Stimulated activated CD4-positive, alpha-beta T cell treated with anti-CD3 and anti-CD28 coated beads, Interleukin-4, amount 100 ng/mL, for 48 hours (primary cell): ENCODE data around the gene ACOT9.
"Not testable (repeated sequence)": the region's sequence is repeated elsewhere in the genome, so short reads cannot be mapped to it uniquely, and the experiment has no call there.

Experiments used
- DNase-seq, 2 donors: peaks; one replicate each; pipeline ENCODE4 v3.0.0-alpha.2; 2020; ENCODE audit warnings: low read depth in 2 of 2

ACOT9 gene

DNA sequence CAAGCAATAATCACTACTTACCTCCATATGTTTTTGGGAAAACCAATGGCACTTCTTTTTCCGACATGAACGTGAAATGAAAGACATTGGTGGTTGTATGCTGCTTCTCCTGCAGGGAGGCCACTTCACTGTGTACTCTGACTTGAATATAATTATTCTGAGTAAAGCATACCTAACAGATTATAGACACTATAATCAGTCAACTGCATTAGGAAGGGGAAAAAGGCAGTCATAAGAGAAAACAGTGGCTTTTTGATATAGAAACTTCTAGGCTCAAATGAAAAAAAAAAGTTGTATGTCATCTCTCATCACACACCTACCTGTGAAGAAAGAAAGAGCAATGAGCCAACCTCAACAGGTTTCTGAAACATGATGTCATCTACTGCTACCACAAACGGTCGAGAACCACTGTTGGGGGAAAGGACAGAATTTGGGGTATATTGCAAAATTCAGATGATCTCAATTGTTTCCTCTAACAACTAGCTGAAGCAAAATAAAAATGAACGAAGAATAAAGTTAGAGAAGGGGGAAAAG lies 38.3 kb downstream of the ACOT9 start:
- DNase-seq = no peak

DNA sequence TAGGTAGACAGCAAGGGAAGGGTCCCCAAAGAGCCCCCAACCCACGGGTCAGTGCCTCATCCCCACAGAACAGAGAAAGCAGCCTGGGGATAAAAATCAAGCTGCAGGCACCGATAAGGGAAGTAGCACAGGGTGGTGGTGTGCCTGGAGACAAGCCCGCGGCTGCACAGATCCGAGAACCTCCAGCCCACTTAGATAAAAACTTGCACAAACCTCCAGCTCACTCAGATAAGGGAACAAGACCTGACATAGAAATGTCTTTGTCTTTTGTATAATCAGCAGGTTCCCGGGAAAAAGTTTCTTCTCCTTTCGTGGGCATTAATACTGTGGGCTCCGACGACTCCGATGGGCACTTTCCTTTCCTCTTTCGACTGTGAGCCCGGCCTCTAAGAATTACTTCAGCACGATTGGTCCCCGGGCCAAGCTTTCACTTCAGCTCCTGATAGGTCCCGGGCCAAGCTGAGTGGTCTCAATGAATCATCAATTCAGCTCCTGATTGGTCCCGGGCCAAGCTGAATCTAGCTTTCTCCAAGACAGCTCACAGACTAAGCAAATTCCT lies 43.4 kb downstream of the ACOT9 start:
- DNase-seq = no peak

DNA sequence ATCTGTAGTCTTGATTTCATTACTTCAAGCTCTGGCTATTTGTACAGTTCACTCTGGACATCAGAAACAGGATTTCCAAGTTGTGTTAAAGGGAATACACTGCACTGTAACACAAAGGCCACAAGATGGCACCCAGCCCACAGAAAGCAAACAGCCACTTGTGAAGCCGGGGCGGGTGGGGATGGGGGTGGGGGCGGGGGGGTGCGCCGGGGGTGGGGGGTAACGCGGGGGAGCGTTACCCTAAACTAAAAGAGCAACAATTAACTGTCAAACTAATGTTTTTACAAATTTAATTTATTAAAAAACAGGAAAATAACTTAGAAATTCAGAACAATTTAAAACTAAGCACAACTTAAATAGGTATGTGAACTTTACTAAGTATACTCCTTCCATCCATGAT lies 48.5 kb downstream of the ACOT9 start:
- DNase-seq = peak; percentile 7 to 11

DNA sequence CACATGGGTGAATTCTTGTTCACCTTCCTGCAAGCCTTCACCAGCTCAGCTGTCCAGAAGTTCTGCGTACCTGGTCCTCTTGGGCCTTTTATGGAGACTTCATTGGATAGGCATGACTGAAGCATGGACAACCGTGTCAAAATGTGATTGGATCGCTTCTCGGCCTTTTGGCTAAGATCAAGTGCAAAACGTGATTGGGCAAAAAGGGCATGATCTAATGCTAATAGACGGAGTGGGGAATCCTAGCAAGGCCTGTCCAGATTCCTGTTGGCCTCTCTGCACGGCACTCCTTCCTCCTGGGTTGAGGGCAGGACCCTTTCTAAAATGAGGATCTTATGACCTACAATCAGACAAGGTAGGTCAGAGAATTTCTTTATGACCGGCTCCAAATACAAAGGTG lies 50.9 kb downstream of the ACOT9 start:
- DNase-seq = no peak

DNA sequence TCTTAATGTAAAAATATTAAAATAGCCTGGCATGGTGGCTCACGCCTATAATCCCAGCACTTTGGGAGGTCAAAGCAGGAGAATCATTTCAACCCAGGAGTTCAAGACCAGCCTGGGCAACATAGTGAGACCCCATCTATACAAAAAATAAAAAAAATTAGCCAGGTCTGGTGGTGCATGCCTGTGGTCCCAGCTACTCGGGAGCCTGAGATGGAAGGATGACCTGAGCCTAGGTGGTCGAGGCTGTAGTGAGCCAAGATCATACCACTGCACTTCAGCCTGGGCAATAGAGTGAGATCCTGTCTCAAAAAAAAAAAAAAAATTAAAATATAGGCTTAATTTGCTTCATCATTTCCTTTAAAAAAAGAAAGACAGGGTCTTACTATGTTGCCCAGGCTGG lies 66.6 kb downstream of the ACOT9 start:
- DNase-seq = not testable (repeated sequence)

DNA sequence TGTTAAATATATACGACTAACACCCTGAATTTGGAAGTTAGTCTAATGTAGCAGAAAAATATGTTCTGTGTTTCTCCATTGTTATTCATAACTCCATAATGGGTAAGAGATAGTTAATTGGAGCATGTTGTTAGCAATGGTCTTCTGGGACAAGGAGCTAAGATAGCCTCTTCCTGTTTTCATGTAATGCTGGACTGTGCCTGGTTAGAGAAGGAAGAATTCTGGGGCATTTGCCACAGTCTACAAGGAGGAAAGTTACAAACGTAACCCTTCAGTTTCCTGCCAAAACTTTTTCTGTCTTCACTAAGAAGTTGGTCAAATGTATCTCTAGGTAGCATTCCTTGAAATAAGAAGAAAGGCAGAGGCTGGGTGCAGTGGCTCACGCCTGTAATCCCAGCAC lies 70.0 kb downstream of the ACOT9 start:
- DNase-seq = no peak

DNA sequence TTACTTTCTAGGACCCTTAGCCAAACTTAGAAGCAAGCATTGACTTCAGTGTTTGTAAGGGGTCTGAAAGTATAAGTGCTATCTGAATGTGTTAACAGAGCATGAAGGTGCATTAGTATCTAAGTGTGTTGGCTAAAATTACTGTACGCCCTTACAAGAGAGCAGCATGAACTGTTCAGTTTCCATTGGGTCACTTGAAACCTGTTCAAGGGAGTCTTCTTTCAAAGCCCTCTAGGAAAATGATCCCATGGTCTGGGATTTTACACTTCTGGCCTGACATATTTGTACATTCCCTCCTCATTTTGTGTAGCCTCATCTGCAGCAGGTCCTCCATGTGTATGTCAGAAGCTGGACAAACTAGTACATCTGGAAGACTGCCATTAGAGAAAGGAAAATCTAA lies 72.5 kb downstream of the ACOT9 start:
- no peak for DNase-seq

DNA sequence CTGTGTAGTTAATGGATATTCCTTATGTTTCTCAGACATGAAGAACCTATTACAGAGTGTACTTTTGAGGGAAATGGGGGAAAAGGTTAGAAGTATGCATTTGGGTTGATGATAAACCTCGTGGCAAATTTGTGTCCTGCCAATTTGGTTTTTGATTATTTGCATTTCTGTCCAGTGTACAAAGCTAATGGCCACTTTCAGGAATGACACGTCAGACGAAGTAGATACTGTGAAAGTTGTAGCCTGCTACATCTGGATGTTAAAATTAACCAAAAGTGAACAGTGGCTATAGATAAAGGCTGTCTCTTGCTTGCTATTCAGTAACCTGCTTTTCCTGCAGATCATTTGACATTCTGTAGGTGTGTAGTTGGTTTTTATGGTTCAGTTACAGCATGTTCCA lies 74.7 kb downstream of the ACOT9 start:
- DNase-seq = no peak

DNA sequence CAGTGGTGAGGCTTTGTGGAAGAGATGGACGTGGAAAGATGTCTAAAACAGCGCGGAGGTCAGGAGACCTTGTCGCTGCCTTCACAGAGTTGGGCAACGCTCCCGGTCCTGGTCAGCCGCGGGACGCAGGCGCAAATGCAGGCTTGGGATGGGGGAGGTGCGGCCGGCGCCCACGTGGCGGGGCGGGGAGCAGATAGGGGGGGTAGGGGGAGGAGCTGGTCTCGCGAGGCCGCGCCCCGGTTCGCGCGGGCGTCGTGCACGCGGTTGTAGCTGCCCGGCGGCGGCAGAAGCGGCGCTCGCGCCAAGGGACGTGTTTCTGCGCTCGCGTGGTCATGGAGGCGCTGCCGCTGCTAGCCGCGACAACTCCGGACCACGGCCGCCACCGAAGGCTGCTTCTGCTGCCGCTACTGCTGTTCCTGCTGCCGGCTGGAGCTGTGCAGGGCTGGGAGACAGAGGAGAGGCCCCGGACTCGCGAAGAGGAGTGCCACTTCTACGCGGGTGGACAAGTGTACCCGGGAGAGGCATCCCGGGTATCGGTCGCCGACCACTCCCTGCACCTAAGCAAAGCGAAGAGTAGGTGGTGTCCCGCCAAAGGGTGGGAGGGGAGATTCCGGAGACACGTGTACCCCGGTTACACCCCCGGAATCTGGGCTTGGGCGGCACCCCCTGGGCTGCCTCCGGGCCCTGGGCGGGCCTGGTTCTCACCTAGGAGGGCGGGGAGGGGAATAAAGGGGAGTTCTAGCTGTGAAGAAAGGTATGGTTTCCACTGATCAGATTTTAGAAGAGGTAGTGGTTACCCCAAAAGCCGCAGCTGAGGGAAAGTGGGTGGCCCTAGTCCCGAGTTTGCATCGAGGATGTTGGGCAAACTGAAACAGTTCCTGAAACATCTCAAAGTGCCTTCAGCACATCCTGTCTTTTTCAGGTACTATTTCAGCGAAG lies 75.6 kb downstream of the ACOT9 start, which contains the start of gene PRDX4:
PRDX4 (plus strand) TSS at position 255 of the 939 bp plus-strand sequence; CDS start at position 333, 78 bp downstream.
- peak; percentile 69 to 77 for DNase-seq

DNA sequence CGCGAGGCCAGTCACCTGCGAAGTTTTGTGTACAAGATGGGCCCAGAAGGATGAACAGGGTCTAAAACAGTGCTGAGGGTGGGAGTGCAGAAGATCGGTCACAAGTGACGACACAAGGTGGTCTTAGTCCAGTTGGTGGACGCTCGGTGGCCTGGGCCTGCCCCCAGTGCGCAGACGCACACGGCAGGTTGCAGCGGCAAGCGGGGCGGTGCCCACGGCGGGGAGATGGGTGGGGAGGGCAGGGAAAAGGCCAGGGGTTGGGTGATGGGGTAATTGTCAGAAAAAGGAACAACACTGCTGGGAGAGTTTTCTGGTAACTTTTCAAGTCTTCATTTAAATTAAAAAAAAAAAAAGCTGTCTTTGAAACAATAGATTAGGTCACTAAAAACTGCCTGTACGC lies 76.8 kb downstream of the ACOT9 start:
- DNase-seq = no peak

DNA sequence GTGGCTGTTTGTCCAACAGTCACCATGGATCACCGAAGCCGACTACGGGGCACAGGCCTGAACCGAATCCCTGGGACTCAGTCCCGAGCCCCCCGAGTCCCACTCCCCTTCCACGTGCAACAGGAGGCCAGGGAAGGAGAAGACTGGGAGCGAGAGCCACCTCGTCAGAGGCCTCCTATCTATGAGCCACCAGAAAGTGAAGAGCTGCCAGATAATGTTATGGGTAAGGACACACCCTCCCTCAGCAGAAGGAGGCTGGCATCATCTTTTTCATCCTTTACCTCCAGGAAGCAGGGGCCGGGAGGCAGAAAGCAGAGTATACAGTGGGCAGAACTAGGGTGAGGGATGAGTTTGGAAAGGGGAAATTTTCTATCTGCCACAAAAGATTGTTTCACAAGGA lies 78.6 kb downstream of the ACOT9 start:
- DNase-seq = no peak

DNA sequence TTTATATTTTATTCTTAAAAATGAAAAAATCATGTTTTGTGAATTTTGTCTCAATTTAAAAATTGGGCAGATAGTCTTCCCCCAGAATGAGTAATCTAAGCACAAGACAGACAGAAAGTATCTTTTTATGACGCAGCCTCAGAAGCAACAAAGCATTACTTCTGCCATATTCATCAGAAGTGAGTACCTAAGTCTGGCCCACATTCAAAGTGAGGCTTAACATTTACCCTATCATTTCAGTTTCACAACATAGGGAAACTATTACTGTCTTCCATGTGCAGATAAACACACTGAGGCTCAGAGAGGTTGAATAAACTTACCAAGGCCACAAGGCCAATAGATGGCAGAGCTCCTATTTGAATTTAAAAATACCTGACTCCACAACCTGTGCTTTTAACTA lies 80.2 kb downstream of the ACOT9 start:
- DNase-seq = no peak

DNA sequence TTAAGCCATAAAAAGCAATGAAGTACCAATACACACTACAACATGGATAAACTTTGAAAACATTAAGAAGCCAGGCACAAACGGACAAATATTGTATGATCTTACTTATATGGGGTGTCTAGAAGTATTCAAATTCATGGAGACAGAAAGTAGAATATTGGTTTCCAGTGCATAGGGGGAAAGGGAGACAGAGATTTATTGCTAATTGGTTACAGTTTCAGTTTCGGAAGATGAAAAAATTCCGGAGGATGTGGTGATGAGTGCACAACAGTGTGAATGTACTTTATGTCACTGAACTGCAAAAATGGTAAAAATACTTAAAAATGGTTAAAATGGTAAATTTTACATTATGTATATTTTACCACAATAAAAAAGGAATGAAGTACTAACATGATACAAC lies 80.9 kb downstream of the ACOT9 start:
- no peak for DNase-seq

DNA sequence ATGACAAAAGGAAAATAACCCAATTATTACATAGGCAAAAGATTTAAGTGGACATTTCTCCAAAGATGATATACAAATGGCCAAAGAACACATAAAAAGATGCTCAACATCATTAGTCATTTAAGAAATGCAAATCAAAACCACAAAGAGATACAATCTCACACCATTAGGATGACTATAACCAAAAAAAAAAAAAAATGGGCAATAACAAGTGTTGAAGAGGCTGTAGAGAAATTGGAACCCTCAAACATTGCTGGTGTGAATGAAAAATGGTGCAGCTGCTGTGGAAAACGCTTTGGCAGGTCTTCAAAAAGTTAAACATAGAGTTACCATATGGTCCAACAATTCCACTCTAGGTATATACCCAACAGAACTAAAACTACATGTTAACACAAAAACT lies 81.4 kb downstream of the ACOT9 start:
- DNase-seq = no peak

DNA sequence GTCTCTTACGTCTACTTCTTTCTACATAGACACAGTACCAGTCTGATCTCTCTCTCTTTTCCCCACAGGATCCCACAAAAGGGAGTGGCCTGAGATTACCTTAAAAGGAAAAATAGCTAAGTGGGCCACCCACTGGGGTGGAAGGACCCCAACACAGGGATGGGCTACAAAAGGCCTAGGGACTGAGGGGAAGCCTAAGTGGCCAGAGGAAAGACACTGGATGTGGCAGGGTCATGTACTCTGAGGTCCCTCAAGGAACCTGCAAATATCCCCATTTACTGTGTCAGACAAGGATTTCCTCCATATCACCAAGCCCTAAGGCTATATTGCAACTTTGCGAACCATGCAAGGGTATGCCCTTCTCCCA lies 82.3 kb downstream of the ACOT9 start:
- DNase-seq = no peak

DNA sequence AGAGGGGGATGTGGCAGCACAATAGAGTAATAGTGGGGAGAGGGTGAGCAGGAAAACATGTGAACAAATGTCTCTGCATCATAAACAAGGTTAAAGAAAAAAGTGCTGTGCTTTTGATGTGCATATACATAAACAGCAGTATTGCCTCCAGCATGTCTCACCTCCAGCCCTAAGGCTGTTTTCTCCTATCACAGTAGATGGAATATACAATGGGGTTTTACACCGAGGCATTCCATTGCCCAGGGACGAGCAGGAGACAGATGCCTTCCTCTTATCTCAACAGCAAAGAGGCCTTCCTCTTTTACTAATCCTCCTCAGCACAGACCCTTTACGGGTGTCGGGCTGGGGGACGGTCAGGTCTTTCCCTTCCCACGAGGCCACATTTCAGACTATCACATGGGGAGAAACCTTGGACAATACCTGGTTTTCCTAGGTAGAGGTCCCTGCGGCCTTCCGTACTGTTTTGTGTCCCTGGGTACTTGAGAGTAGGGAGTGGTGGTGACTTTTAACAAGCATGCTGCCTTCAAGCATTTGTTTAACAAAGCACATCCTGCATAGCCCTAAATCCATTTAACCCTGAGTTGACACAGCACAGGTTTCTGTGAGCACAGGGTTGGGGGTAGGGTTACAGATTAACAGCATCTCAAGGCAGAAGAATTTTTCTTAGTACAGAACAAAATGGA lies 82.9 kb downstream of the ACOT9 start:
- not testable (repeated sequence) for DNase-seq

DNA sequence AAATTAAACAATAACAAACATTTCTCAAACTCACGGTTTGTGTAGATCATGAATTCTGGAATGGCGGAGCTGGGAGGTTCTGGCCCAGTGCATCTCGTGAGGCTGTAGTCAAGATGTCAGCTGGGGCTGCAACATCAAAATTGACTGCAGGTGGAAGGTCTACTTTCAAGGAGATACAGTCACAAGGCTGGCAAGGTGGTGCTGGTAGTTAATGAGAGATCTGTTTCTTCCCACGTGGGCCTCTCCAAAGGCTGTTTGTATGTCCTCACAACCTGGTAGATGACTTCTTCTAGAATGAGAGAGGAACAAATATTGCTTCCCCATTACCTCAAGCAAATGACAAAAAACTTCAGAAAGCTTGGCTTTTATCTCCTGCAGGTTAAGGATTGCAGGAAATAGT lies 83.7 kb downstream of the ACOT9 start:
- DNase-seq = no peak

DNA sequence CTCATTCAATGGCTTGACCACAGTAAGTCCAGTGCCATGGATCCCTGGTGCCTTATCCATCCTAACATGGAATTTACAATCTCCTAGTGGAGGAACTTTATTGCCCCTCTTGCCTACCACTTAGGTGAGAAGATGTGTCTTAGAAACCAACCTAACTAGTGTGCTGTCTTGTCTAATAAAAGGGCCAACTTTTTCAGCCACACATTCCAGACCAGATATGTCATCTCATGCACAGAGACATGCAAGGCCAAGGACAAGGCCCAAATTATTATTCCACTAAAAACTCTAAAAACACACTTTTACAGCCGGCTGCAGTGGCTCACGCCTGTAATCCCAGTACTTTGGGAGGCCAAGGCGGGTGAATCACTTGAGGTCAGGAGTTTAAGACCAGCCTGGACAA lies 86.4 kb downstream of the ACOT9 start:
- no peak for DNase-seq

DNA sequence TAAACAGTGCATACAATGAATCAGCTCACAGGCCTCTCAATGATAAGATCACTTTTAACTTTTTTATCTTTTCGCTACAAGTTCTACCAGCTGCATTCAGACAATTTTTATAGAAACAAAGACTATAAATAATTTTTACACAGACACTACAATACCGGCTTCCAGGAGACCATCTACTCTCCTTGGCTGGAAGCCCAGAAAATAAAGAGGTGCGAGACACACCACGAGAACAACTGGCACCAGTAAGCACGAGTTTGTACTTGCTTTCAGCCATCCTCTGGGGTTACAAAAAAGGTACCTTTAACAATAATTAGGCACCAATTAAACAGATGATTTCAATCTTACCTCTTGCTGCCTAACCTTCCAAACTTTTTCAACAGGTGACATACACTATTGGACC lies 87.0 kb downstream of the ACOT9 start:
- no peak for DNase-seq
